GM20431 (cell line): Measurements from ENCODE around the gene ALG14.

Source experiments
- in situ Hi-C: fragments of 300-500 bp; cut with MseI, MboI; formaldehyde crosslinking; loops from one replicate; pipeline ENCODE4 v1.15.0; 2020; ENCODE audit warnings: low sequenced_read_pairs; ENCODE audit not compliant: unreplicated experiment

The ALG14 gene

DNA sequence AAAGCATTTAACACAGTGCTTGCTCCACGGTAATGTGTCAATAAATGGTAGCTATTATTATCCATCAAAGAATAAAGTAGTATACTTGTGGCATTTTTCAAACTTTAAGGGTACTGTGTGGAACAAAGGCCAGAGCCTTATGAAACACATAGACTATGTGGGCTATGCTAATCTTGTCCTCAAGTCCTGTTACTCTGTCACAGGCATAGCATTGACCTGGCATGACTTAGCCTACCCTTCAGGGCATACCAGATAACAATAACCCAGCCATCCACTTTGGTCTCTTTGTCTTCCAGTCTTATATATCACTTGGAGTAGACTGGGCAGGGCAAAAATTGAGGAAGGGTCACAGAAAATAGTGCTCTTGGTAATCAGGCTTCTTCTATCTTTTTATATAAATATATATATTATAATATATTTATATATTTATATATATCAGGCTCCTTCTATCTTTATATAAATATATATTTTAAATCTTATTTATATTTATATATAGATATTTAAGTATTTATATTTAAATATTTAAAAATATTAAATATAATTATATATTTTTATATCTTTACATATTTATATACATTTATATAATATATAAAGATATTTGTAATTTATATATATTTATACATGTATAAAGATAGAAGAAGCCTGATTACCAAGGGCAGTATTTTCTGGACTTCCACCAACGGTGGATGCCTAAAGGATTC is 79.7 kb downstream of the ALG14 start:
- in situ Hi-C loops = no loop called here

DNA sequence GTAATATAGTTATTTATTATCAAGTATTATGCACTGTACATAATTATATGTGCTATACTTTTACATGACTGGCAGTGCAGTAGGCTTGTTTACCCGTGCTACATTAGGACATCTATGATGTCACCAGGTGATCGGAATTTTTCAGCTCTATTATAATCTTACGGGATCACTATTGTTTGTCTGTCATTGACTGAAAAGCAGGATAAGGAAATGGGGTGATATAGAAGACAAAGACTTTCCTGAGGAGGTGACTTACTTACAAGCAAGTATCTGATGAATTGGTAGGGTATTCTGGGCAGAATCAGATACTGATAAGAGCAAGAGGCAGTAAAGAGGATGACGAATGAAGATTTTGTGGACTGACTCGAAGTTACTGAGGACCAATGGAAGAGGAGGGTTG is 80.6 kb downstream of the ALG14 start:
- in situ Hi-C loops = no loop called here

DNA sequence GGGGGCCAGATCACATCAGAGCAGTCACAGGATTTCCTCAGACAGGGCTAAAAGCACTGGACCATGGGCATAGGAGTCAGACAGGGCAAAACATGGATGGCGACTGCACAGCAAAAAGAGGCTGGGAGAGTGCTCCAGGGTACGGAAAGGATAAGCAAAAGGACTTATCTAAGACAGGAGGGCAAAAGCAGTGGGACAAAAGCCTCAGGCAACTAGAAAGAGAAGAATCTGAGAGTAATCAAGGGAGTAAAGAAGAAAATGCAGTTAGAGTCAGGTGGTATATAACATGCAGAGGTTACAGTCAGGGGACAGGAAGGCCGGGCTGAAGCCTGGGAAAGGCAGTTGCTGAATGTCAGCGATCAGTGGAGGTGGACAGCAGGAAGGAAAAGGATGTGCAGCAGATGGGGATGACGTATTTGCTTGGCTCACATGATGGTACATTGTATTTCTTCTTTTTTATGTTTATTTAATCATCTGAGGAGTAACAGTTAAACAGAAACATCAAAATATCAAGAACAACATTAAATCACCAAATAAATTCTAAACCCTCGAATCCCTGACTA is 82.8 kb downstream of the ALG14 start:
- in situ Hi-C loops = no loop called here

DNA sequence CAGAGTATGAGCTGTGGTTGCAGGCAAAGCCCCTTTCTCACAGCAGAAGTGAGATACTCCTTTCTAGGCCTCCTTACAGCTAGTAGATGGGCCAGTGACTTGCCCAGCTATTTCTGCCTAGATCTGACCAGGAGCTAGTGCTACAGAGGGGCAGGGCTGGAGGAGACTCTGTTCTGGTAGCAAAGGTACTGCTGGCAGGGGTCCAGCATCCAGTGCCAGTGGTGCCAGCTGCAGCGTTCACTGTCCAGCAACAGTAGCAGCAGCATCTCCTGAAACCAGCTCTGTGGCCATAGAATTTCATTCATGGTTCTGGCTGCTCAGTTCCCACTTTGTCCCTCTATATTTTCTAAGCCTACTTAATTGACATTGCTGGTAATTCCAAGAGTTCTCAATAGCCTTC is 83.4 kb downstream of the ALG14 start:
- in situ Hi-C loops = no loop called here

DNA sequence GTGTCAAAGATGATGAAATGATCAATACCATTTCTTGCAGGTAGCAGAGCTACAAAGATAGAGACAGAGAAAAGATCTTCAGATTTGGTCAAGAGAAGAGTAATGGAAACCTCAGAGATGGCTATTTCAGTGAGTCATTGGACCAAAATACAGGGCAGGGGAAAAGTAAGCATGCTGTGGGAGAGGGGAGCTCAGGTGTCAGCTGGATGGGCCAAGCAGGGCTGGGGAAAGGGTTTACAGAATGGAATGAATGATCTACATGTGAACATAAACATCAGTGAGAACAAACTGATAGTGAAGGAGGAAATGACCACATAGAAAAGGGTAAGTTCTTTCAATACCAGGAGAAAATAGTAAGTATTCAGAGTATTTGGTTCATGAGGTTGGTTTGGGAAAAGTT is 84.4 kb downstream of the ALG14 start:
- in situ Hi-C loops = no loop called here

DNA sequence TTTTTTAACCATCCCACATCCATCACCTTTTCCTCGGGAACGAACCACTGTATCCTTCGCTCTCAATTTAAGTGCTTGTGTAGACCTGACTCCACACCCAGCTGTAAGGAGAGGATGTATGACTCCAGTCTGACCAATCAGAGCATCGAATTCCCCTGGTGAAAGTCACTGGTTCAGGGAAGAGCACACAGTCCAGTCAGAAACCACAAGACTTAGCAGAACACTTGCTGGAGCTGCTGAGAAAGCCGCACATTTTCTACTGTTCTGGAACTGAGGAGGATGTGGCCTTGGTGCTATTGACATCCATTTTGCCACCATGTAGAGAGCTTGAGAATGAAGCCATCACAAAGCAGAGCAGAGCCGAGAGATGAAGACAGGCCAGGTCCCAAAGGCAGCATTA is 86.0 kb downstream of the ALG14 start:
- in situ Hi-C loops = no loop called here

DNA sequence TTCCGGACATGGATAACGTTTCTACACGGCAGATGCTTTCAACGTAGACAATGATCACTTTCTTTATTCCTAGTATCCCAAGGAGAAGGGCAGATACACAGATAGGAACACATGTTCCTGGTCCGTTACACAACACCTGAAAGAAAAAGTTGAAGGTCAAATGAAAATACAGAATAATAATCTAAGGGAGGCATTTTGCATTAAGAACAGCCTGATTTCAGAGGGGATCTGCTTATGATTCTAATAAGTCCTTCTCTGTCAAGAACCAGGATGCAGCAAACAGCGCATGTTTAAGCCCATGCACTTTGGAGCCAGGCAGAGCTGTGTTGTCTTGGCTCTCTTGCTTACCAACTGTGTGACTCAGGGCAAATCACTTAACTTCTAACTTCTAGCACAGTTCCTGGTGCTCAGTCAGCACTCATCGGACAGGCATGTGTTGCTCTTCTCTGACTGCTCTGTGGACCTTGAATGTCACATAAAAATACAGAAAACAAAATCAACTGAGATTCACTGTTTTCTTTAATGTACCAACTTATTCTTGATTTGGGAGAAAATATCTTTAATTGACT is 89.5 kb downstream of the ALG14 start:
- in situ Hi-C loops = no loop called here

DNA sequence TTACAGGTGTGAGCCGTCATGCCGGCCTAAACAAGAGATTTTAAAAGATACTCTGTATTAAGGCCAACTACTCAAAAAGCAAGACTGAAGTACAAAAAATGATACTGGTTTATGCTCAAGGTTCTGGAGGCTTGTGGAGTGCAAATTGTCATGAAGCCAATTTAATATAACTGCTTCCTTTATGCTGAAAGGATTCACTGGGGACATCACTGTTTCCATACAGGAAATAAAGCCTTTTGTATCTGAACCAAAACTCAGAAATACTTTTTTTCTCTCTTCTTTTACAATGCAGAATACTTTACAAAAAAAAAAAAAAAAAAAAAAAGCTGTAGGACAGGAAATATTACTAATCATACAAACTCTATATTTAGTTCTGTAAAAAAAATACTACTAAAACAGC is 90.4 kb downstream of the ALG14 start:
- in situ Hi-C loops = no loop called here

DNA sequence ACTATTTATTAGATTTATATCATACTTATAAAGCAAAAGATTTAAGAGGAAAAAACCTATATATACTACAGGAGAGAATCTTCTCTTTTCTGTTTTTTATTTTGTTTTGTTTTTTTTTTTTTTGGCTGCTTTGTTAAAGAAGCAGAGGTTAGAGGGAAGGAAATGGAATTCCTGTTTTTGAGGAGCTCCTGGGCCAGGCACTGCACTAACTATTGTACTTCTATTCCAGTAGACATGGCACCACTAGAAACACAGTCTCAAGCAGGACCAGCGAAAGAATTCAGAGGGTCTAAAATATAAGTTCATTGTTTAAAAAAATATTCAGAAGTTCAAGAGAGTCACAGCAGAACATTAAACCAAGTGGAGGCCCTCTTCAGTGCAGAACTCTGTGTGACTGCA is 91.2 kb downstream of the ALG14 start:
- in situ Hi-C loops = no loop called here

DNA sequence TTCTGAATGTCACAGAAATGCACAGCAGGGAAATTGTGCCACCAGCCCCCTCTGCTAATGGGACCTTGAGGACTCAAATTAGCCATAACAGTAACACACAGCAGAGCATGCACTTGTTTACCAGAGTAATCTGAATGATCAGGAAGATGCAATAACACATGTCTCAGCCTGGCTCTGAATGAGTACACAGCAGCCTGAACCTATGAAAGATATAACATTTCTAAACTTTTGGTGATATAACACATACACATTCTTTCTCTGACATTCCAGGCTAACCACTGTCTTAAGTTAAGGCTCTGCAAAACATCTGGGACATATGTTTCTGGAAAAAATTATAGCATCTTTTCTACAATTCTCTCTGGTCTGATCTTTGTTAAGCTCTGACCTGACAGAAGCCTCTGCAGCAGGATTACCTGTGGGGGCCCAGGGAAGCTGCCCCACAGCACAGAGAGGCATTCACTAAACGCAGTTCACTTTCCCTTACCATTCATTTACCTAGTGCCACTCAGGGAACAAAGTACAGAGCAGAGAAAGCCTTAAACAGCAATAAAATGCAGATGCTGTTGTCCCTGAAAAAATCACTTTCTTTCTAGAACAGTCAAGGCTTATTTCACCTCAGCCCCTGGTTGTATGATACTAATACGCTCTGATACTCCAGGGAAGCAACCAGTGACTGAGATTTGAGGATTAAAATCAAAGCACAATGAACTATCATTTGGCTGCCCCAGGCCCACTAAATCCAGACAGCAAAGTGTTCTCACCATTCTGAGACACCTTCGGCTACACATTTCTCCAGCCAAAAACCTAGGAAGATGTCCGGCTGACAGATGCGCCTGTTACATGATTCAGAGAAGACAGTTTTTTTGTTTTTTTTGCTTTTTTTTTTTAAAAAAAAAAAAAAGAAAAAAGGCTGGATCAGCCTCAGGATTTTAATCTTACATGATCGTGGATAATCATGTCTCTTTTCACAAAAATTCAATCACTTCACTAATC is 91.9 kb downstream of the ALG14 start:
- in situ Hi-C loops = no loop called here

DNA sequence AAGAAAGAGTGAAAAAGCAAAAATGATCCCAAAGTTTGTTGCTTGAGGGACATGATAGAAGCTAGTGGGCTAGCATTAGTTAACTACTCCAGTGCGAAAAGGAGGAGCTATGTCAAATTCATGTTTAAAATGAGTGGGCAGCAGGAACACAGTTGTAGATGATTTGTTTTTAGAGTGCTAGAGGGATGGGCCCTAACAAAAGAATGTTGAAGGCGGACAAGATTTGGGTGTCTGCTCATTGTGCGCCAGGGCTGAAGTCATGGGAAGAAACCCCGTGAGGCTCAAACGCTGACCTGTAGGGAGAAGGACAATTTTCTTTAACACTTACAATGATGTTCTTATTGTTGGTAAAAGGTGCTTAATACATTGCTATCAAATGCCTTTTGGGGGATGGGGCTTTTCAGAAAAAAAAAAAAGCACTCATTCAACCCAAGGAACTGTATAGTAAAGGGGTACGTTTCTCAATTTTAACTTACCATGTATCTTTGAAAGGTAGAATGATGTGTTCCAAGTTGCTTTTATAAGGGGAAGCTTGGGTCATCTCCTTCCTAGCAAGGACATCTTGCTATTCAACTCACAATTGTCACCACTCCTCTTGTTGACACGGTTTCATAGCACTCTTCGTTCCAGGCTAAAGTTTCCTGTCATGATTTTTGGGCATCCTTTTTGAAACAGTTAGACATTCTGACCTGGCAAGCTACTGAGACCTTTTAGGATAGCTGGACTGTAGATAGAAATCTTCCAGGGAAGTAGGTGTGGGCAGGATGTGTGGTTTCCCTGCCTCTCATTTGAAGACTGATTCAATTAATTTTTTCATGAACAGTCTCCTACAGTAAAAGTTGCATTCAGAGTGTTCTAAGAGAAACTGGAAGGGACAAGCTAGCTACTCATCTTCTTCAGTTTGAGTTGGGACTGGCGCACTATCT is 92.8 kb downstream of the ALG14 start:
- in situ Hi-C loops = no loop called here

DNA sequence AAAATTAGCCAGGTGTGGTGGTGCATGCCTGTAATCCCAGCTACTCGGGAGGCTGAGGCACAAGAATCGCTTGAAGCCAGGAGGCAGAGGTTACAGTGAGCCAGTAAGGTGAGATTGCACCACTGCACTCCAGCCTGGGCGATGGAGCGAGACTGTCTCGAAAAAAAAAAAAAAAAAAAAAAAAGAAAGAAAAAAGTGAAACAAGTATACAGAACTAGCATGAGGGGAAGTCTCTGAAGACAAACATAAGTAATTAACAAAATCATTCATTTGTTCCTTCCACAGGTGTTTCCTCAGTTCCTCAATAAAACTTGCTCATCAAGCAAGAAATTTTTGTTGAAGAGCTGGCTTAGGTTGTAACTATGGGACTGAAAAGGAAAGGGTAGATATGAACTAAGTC is 93.6 kb downstream of the ALG14 start:
- in situ Hi-C loops = no loop called here

DNA sequence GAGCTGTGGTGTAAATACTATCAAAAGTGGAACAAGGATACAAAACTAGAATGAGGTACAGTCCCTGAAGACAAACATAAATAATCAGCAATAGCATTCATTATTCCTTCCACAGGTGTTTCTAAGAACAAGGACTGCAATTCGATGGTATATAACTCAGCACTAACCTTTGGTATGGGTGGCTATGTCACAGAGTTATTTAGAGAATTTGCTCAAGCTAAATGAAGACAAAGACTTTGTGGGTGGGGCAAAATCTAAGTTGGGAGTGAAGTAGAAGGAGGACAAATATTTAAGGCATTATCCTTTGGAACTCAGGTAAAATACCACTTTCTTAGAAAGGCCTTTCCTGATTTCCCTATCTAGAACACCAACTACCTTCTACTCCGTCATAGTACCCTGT is 94.3 kb downstream of the ALG14 start:
- in situ Hi-C loops = no loop called here

DNA sequence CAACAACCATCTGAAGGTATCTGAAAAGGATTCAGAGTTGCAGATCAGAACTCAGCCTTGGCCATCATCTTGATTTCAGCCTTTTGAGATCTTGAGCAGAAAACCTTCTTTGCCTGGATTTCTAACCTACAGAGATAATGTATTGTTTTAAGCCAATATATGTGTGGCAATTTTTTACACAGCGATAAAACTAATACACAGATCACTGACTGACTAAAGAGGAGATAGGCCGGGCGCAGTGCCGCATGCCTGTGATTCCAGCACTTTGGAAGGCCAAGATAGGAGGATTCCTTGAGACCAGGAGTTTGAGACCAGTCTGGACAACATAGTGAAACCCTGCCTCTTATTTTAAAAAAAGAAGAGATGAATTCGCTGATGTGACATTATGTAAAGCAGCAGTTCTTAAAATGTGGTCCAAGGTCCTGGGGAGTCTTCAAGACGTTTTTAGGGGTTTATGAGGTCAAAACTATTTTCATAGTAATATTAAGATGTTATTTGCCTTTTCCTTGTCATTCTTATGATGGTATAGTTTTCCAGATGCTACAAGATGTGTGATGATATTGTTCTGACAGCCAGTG is 95.7 kb downstream of the ALG14 start:
- in situ Hi-C loops = no loop called here

DNA sequence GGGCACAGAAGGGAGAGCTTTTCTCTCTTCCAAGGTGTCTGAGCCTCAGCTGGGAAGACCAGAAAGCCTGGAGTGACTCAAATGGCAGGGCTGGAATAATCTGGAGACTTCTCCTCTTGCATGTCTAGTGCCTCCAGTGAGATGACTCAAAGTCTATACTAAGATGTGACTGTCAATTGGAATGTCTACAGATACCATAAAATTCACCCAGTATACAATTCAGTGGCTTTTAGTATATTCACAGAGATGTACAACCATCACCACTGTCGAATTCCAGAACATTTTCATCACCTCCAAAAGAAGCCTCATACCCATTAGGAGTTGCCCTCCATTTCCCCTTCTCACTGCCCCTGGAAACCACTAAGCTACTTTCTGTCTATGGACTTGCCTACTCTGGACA is 97.9 kb downstream of the ALG14 start:
- in situ Hi-C loops = no loop called here

DNA sequence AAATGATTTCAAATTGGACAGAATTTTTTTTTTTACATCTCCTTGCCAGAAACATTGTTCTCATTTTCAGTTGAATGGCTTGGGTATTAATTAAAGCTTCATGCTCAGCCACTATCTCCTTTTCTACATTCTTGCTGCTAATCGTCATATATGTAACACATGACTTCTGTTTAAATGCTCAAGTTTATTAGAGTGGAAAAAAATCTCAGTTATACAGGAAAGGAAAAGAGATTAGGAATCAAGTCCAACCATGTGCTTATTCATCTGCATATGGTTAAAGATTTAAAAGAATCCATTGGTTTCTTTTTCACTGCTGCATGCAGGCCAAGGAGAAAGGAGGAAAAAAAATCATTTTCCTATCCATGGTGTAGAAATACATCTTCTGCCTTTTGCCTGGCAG is 98.5 kb downstream of the ALG14 start:
- in situ Hi-C loops = no loop called here

DNA sequence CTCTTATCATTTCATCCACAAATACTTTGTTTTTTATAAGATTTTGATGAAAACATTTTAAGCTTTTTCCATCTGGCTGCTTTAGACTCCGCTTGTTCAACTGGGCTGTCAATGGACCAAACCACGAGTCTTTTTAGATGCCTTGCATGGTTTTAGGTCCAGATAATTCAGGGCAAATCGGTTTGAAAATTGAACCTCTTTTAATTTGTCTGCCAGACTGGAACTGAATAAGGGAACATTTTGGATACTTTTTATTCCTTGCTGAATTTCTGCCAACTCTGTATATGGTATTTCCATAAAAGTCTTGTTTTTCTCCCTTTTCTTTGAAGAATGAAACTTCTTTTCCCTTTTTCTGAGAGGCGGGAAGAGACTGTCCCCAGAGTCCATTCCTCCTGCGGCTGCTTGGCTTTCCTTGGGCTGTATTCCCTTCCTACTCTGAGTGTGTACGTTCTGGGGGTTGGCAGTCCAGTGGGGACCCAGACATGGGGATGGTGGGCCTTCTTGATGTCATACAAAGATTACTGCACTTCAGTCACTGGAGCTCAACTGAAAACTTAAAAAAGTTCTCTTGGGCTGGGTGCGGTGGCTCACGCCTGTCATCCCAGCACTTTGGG is 99.3 kb downstream of the ALG14 start:
- in situ Hi-C loops = no loop called here

DNA sequence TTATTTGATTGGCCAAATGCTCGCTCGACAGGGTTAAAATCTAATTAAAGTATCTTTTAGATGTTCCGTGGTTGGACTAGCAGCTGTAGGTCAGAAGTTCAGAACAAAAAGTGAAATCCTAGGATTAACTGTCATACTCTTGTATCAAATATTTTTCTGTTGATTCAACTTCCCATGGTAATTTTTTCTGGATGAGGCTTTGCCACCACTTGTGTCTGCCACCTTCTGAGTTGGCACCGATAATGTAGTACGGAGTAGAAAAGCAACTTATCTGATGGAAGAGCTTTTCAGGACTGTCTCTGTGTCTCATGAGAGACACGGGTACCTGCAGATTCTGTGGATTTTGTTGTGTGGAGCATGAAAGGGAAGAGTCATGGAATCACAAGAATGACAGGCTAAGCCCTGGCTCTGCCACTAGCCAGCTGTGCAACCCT is 101.2 kb downstream of the ALG14 start:
- in situ Hi-C loops = no loop called here

DNA sequence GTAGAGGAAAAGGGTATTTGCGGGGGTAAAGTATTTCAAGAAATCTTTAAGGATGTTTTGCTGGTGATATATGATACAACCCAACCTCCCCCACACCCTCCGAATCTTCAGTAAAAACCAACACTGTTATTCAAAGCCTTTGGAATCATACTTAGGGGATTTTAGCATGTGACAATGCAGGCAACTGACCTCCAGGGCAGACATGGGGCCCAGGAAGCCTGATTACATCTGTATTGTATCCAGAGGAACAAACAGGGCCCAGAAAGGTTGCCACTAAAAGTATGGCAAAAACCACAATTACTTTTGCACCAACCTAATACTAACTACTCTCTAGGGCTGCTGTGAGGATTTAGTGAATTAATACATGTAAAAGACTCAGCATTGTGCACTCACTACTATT is 102.0 kb downstream of the ALG14 start:
- in situ Hi-C loops = no loop called here
